Measurements from ENCODE around the gene BEX3. TPM values are rescaled to one million over a fixed set of nuclear protein-coding genes. Genes with fewer than 3 reads are reported as not detected.

The BEX3 gene
- polyA plus RNA-seq, 1 donor, result 191 TPM

DNA sequence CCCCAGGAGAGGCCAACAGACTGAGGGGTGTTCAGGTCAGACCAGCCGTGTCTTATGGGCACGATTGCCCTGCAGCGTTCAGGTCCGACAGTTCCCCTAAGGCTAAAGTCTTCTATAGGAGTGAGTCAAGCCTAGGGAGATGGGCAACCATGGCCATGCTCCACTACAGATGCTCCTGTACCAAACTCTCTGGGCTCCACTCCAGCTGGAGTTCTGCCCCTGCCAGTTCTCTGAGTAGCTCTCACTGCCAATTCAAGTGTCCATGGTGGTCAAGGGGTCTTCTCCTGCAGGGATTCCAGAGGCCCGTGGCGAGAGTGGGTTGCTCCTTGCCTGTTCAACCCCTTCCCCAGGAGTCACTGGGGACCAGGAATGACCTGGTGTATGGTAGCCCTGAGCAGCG, 38.2 kb downstream of the BEX3 start:
- DNase-seq, result no peak
- H3K27me3 ChIP-seq (ENCODE audit: control insufficient read depth, insufficient read depth, low read length), result no peaks in the 10 kb centered on the region
- H3K9me3 ChIP-seq (ENCODE audit: control insufficient read depth, low read depth, low read length), result no peaks in the 10 kb centered on the region
- no peaks in the 10 kb centered on the region for H3K4me1 ChIP-seq (ENCODE audit: control insufficient read depth, insufficient read depth, low read length)
- H3K36me3 ChIP-seq (ENCODE audit: control insufficient read depth, insufficient read depth, low read length), result no peaks in the 10 kb centered on the region
- no peak overlapping the region for H3K27ac ChIP-seq (ENCODE audit: low read length)
- no CpG with 5 or more reads among the region's 7 CpGs for WGBS (ENCODE audit: insufficient coverage, low lambda C conversion rate)
- H3K4me3 ChIP-seq (ENCODE audit: low read length), result no peak overlapping the region

DNA sequence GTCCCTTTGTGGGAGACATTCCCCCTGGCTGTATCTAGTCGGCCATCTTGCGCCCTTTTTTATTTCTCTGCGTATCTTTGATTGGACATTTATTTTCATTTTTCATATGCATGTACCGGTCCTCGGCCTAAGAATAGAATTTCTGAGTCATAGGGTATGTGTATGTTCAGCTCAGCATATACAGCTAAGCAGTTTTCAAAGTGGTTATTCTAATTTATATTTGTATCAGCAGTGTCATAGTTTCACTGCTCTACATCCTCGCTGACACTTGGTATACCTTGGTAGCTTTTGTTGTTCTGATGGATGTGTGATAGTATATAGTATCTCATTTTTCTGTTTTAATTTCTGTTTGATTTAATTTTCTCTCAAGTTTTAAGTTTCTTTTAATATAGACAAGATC, 38.7 kb downstream of the BEX3 start:
- Histone ChIP-seq H3K4me1 (ENCODE audit: control insufficient read depth, insufficient read depth, low read length) (no peaks in the 10 kb centered on the region), H3K27ac (ENCODE audit: low read length) (no peak overlapping the region), H3K27me3 (ENCODE audit: control insufficient read depth, insufficient read depth, low read length) (no peaks in the 10 kb centered on the region), H3K36me3 (ENCODE audit: control insufficient read depth, insufficient read depth, low read length) (no peaks in the 10 kb centered on the region), H3K4me3 (ENCODE audit: low read length) (no peak overlapping the region), H3K9me3 (ENCODE audit: control insufficient read depth, low read depth, low read length) (no peaks in the 10 kb centered on the region)
- DNase-seq, result no peak
- 100% methylated on average over 2 of the region's 6 CpGs for WGBS (ENCODE audit: insufficient coverage, low lambda C conversion rate)

DNA sequence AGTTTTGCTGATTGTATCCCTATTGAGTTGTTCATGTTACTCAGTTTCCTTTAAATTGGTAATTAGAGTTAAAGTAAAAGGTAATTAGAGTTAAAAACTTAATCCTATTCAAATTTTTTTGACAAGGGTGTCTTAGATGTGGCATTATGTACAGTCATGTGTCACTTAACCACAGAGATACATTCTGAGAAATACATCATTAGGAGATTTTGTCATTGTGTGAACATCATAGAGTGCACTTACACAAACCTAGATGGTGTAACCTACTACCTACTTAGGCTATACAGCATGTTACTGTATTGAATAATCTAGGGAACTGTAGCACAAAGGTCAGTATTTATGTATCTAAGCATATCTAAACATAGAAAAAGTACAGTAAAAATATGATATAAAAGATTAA, 39.2 kb downstream of the BEX3 start:
- no peaks in the 10 kb centered on the region for H3K9me3 ChIP-seq (ENCODE audit: control insufficient read depth, low read depth, low read length)
- H3K4me3 ChIP-seq (ENCODE audit: low read length), result no peak overlapping the region
- H3K27ac ChIP-seq (ENCODE audit: low read length), result no peak overlapping the region
- no peak for DNase-seq
- H3K36me3 ChIP-seq (ENCODE audit: control insufficient read depth, insufficient read depth, low read length), result no peaks in the 10 kb centered on the region
- no peaks in the 10 kb centered on the region for H3K27me3 ChIP-seq (ENCODE audit: control insufficient read depth, insufficient read depth, low read length)
- no peaks in the 10 kb centered on the region for H3K4me1 ChIP-seq (ENCODE audit: control insufficient read depth, insufficient read depth, low read length)

DNA sequence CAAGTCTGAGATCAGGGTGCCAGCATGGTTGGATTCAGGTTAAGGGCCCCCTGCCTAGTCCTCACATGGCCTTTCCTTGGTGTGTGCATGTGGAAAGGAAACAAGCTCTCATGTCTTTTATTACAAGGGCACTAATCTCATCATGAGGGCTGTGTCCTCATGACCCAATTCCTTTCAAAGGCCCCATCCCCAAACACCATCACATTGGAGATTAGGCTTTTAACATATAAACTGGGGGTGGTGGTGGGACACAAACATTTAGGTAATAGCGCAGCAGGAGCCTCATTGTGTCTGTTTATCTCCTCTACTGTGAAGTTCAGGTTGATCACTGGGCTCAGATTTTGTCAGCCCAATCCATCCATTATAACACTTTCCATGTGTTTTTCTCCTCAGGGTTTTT, 41.0 kb downstream of the BEX3 start:
- DNase-seq, result no peak
- Histone ChIP-seq H3K36me3 (ENCODE audit: control insufficient read depth, insufficient read depth, low read length) (no peaks in the 10 kb centered on the region), H3K9me3 (ENCODE audit: control insufficient read depth, low read depth, low read length) (no peaks in the 10 kb centered on the region), H3K27ac (ENCODE audit: low read length) (no peak overlapping the region), H3K4me3 (ENCODE audit: low read length) (no peak overlapping the region), H3K4me1 (ENCODE audit: control insufficient read depth, insufficient read depth, low read length) (no peaks in the 10 kb centered on the region), H3K27me3 (ENCODE audit: control insufficient read depth, insufficient read depth, low read length) (no peaks in the 10 kb centered on the region)
- WGBS (ENCODE audit: insufficient coverage, low lambda C conversion rate), result no CpG with 5 or more reads among the region's 1 CpG

DNA sequence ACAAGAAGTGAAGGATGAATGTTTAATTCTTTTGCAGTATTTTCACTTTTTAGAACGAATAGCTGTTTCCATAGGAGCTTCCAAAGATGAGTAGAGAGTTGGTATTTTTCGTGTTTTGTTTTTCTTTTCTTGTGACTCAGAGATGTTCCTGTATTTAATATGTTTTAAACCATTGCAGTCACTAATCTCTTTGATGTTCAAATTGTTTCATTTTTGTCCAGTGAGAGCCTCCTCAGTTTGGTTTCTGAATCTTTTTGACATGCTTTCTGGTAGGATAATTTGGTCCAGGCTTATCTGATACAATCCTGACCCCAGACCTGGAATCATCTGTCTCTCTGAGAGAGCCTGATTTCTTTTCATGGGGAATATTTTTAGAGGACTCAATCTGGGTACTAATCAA, 41.6 kb downstream of the BEX3 start:
- no peak for DNase-seq
- H3K27me3 ChIP-seq (ENCODE audit: control insufficient read depth, insufficient read depth, low read length), result no peaks in the 10 kb centered on the region
- H3K4me3 ChIP-seq (ENCODE audit: low read length), result no peak overlapping the region
- H3K36me3 ChIP-seq (ENCODE audit: control insufficient read depth, insufficient read depth, low read length), result no peaks in the 10 kb centered on the region
- WGBS (ENCODE audit: insufficient coverage, low lambda C conversion rate), result no CpG with 5 or more reads among the region's 2 CpGs
- H3K4me1 ChIP-seq (ENCODE audit: control insufficient read depth, insufficient read depth, low read length), result no peaks in the 10 kb centered on the region
- no peak overlapping the region for H3K27ac ChIP-seq (ENCODE audit: low read length)
- no peaks in the 10 kb centered on the region for H3K9me3 ChIP-seq (ENCODE audit: control insufficient read depth, low read depth, low read length)

DNA sequence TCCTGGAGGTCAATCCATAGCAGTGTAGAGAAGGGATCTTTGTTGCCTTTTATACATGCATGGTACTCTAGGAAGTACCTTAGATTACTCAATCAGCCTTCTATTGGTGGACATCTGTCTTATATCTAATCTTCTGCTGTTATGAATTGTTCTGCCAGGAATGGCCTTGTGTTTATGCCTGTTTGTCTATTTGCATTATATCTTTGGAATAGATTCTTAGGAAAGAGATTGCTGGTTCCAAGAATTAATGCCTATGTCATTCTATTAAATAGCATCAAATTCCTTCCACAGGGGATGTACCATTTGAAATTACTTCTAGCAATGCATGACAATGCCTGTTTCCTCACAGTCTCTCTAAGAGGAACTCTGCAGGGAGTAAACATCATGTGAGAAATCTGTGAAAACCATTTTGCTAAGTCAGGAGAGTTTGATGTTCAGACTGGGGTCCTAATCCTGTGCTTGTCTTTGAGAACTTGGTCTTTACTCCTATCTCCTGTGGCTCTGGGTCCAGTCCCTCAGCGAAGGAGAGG, 42.5 kb downstream of the BEX3 start:
- no peak for DNase-seq
- no peak overlapping the region for H3K27ac ChIP-seq (ENCODE audit: low read length)
- H3K27me3 ChIP-seq (ENCODE audit: control insufficient read depth, insufficient read depth, low read length), result no peaks in the 10 kb centered on the region
- no peaks in the 10 kb centered on the region for H3K4me1 ChIP-seq (ENCODE audit: control insufficient read depth, insufficient read depth, low read length)
- WGBS (ENCODE audit: insufficient coverage, low lambda C conversion rate), result no CpG with 5 or more reads among the region's 1 CpG
- H3K4me3 ChIP-seq (ENCODE audit: low read length), result no peak overlapping the region
- H3K9me3 ChIP-seq (ENCODE audit: control insufficient read depth, low read depth, low read length), result no peaks in the 10 kb centered on the region
- no peaks in the 10 kb centered on the region for H3K36me3 ChIP-seq (ENCODE audit: control insufficient read depth, insufficient read depth, low read length)

DNA sequence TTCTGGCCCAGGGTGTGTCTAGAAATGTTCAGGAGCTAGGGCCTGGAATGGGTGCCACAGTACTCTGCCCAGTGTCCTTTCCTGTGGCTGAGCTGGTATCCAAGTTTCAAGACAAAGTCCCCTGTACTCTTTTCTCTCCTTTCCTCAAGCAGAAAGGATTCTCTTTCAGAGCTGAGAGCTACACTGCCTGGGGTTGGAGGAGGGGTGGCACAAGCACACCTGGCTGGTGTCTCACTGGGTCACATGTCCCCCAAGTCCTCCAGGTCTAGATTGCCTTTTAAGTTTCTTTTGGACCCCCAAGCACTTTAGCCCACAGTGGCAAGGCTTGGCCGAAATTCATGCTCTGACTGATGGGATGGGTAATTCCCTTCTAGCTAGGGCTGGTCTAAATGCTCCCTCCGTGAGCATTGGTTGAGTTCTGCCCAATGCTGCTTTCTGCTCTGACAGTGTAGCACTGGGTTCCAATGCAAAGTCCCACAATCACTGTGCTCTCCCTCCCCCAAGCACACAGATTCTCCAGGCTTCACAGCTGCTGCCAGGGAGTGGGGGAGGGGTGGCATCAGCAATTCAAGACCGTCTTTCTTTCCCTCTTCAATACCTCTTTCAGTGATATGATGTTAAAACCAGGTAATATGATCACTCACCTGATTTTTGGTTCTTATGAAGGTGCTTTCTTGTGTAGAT, 47.8 kb downstream of the BEX3 start:
- no peak overlapping the region for H3K27ac ChIP-seq (ENCODE audit: low read length)
- H3K9me3 ChIP-seq (ENCODE audit: control insufficient read depth, low read depth, low read length), result no peaks in the 10 kb centered on the region
- no peaks in the 10 kb centered on the region for H3K27me3 ChIP-seq (ENCODE audit: control insufficient read depth, insufficient read depth, low read length)
- no peaks in the 10 kb centered on the region for H3K4me1 ChIP-seq (ENCODE audit: control insufficient read depth, insufficient read depth, low read length)
- H3K36me3 ChIP-seq (ENCODE audit: control insufficient read depth, insufficient read depth, low read length), result no peaks in the 10 kb centered on the region
- WGBS (ENCODE audit: insufficient coverage, low lambda C conversion rate), result no CpG with 5 or more reads among the region's 3 CpGs
- no peak for DNase-seq
- no peak overlapping the region for H3K4me3 ChIP-seq (ENCODE audit: low read length)

Other genes starting within 250 kb of the BEX3 start
- gene BEX4, start 161.4 kb upstream of the BEX3 start, polyA plus RNA-seq, result 94.7 TPM
- 114 TPM for gene TCEAL8, start 121.4 kb upstream of the BEX3 start, polyA plus RNA-seq
- 6.2 TPM for gene TCEAL5, start 99.8 kb upstream of the BEX3 start, polyA plus RNA-seq
- 55.9 TPM for gene BEX2, start 65.5 kb upstream of the BEX3 start, polyA plus RNA-seq
- gene TCEAL7, start 46.3 kb upstream of the BEX3 start, polyA plus RNA-seq, result 27.3 TPM
- 135 TPM for gene TCEAL9, start 20.0 kb upstream of the BEX3 start, polyA plus RNA-seq
- 1.8 TPM for gene RAB40A, start 143.0 kb downstream of the BEX3 start, polyA plus RNA-seq
- 102 TPM for gene TCEAL4, start 209.0 kb downstream of the BEX3 start, polyA plus RNA-seq
- 14.2 TPM for gene TCEAL3, start 231.4 kb downstream of the BEX3 start, polyA plus RNA-seq

Data from large intestine (tissue), 3 donors.